Hepatocyte (in vitro differentiated cells): Measurements from ENCODE around the gene PON1. TPM values are rescaled to one million over a fixed set of nuclear protein-coding genes. Genes with fewer than 3 reads are reported as not detected.

Source experiments
- DNase-seq: peaks from one replicate; pipeline ENCODE4 v3.0.0-alpha.2; 2016; ENCODE audit warnings: low spot score
- H2AFZ ChIP-seq: fragments of 200-600 bp; sonication (generic); 2 replicates; pipeline ENCODE4 v1.6.0; 2016; ENCODE audit warnings: antibody characterized with exemption, mild to moderate bottlenecking
- H3K27ac ChIP-seq: fragments of 200-600 bp; sonication (generic); 2 replicates; pipeline ENCODE4 v1.5.1; 2016; ENCODE audit warnings: mild to moderate bottlenecking
- H3K27me3 ChIP-seq: fragments of 200-600 bp; sonication (generic); 2 replicates; pipeline ENCODE4 v1.6.1; 2016
- H3K36me3 ChIP-seq: fragments of 200-600 bp; sonication (generic); replicated peaks from 2 replicates; pipeline ENCODE4 v1.5.1; 2016; ENCODE audit warnings: low read depth; ENCODE audit not compliant: insufficient read depth
- H3K4me1 ChIP-seq: fragments of 200-600 bp; sonication (generic); 2 replicates; pipeline ENCODE4 v1.5.1; 2016; ENCODE audit warnings: mild to moderate bottlenecking, moderate library complexity; ENCODE audit not compliant: insufficient read depth
- H3K4me2 ChIP-seq: fragments of 200-600 bp; sonication (generic); 2 replicates; pipeline ENCODE4 v1.6.0; 2016
- H3K4me3 ChIP-seq: fragments of 200-600 bp; sonication (generic); 2 replicates; pipeline ENCODE4 v1.5.1; 2016; ENCODE audit warnings: mild to moderate bottlenecking
- H3K79me2 ChIP-seq: fragments of 200-600 bp; sonication (generic); 2 replicates; pipeline ENCODE4 v1.6.0; 2017; ENCODE audit warnings: mild to moderate bottlenecking
- H3K9me2 ChIP-seq: fragments of 200-600 bp; sonication (generic); replicated peaks from 2 replicates; pipeline ENCODE4 v1.6.0; 2017; ENCODE audit warnings: mild to moderate bottlenecking; ENCODE audit not compliant: insufficient read depth
- H3K9me3 ChIP-seq: fragments of 200-600 bp; sonication (generic); 2 replicates; pipeline ENCODE4 v1.5.1; 2016; ENCODE audit warnings: low read depth, mild to moderate bottlenecking
- H4K20me1 ChIP-seq: fragments of 200-600 bp; sonication (generic); 2 replicates; pipeline ENCODE4 v1.6.0; 2016; ENCODE audit warnings: mild to moderate bottlenecking; ENCODE audit not compliant: insufficient read depth, poor library complexity, severe bottlenecking
- CTCF ChIP-seq: fragments of 200-600 bp; sonication (generic); IDR thresholded peaks from 2 replicates; pipeline ENCODE4 v1.5.1; 2016; ENCODE audit warnings: antibody characterized with exemption, mild to moderate bottlenecking; ENCODE audit not compliant: poor library complexity
- EZH2 ChIP-seq: fragments of 200-600 bp; sonication (generic); IDR thresholded peaks from 2 replicates; pipeline ENCODE4 v1.6.1; 2016; ENCODE audit warnings: antibody characterized with exemption, mild to moderate bottlenecking, borderline replicate concordance
- EZH2phosphoT487 ChIP-seq: fragments of 200-600 bp; sonication (generic); IDR thresholded peaks from one replicate; pipeline ENCODE4 v1.6.1; 2018; ENCODE audit warnings: antibody characterized with exemption, mild to moderate bottlenecking, low read depth, moderate library complexity; ENCODE audit not compliant: unreplicated experiment, severe bottlenecking
- WGBS: methylation state at CpG from one replicate; pipeline ENCODE4 v1.1.6; 2016; ENCODE audit warnings: low lambda C conversion rate; ENCODE audit errors: missing lambda C conversion rate; 5-methylcytosine and 5-hydroxymethylcytosine counted together
- polyA plus RNA-seq: library from polyadenylated mRNA; unstranded; fragments of >200 nt; fragmentation: Nextera tagmentation; extraction: Ambion mirVana; gene quantifications from 2 replicates; pipeline ENCODE4 v1.2.1, GENCODE V29; 2016
- total RNA-seq: library from RNA; depleted of rRNA; stranded (reverse); fragments of >200 nt; gene quantifications from 2 replicates; pipeline ENCODE4 v1.2.3, GENCODE V29; 2014

The PON1 gene
- total and polyA plus RNA-seq, 2 experiments from 2014 or later, result 29.2 to 62.3 TPM

- peaks cover 5% of the 10 kb centered on the region for H3K4me1 ChIP-seq
- H3K36me3 ChIP-seq, result no peaks in the 10 kb centered on the region
- H2AFZ ChIP-seq, result no peak overlapping the region
- H3K4me2 ChIP-seq, result peak overlapping the region; percentile 69
- no peak for DNase-seq
- 77% methylated on average over 9 of the region's 9 CpGs for WGBS
- H3K27ac ChIP-seq, result no peak overlapping the region
- H4K20me1 ChIP-seq, result no peaks in the 10 kb centered on the region
- H3K4me3 ChIP-seq, result no peak overlapping the region
- H3K27me3 ChIP-seq, result peaks cover 3% of the 10 kb centered on the region
- H3K9me3 ChIP-seq, result no peaks in the 10 kb centered on the region
- no peaks in the 10 kb centered on the region for H3K9me2 ChIP-seq
- no peaks in the 10 kb centered on the region for H3K79me2 ChIP-seq
- TF ChIP-seq EZH2, result no peak
- no peak for TF ChIP-seq EZH2phosphoT487
- TF ChIP-seq CTCF, result no peak
Measured at GRCh38 chr7:95323410-95324129, 762 bp downstream of the PON1 start.

GRCh38 chr7:95322854-95323253 is 1.5 kb downstream of the PON1 start:
- peaks cover 5% of the 10 kb centered on the region for H3K4me1 ChIP-seq
- no peak for TF ChIP-seq CTCF
- TF ChIP-seq EZH2, result no peak
- no peak for TF ChIP-seq EZH2phosphoT487
- H3K4me2 ChIP-seq, result no peak overlapping the region
- H3K9me3 ChIP-seq, result no peaks in the 10 kb centered on the region
- H4K20me1 ChIP-seq, result no peaks in the 10 kb centered on the region
- H3K4me3 ChIP-seq, result no peak overlapping the region
- no peaks in the 10 kb centered on the region for H3K9me2 ChIP-seq
- no peak for DNase-seq
- H3K27ac ChIP-seq, result no peak overlapping the region
- H3K36me3 ChIP-seq, result no peaks in the 10 kb centered on the region
- peaks cover 3% of the 10 kb centered on the region for H3K27me3 ChIP-seq
- H2AFZ ChIP-seq, result no peak overlapping the region
- 64% methylated on average over 2 of the region's 2 CpGs for WGBS
- H3K79me2 ChIP-seq, result no peaks in the 10 kb centered on the region

GRCh38 chr7:95322396-95322795 is 1.9 kb downstream of the PON1 start:
- TF ChIP-seq CTCF, result no peak
- no peak for TF ChIP-seq EZH2
- Histone ChIP-seq H3K9me2 (no peaks in the 10 kb centered on the region), H3K4me1 (peaks cover 5% of the 10 kb centered on the region), H4K20me1 (no peaks in the 10 kb centered on the region), H3K4me2 (no peak overlapping the region), H3K79me2 (no peaks in the 10 kb centered on the region), H3K36me3 (no peaks in the 10 kb centered on the region), H3K27me3 (peaks cover 3% of the 10 kb centered on the region), H3K27ac (no peak overlapping the region), H2AFZ (no peak overlapping the region), H3K4me3 (no peak overlapping the region), H3K9me3 (no peaks in the 10 kb centered on the region)
- 86% methylated on average over 8 of the region's 8 CpGs for WGBS
- no peak for DNase-seq
